Thoracic aorta (tissue), 2 donors: Measurements from ENCODE around the gene FAM170B. TPM values are rescaled to one million over a fixed set of nuclear protein-coding genes. Genes with fewer than 3 reads are reported as not detected.

Source experiments
- ATAC-seq: fragments of 150-250 bp; one replicate; pipeline ENCODE4 v1.8.0; 2017; ENCODE audit warnings: low read depth; ENCODE audit not compliant: insufficient number of reproducible peaks, low FRiP score
- DNase-seq: peaks from one replicate; pipeline ENCODE4 v3.0.0-alpha.2; 2020; ENCODE audit warnings: low spot score
- H3K27ac ChIP-seq, 2 donors: fragments of 200-600 bp; sonication (generic); 1 replicate in 1 of 2; 2 replicates in 1 of 2; pipeline ENCODE4 v1.5.1; 2016; ENCODE audit warnings: mild to moderate bottlenecking in 2 of 2, moderate library complexity in 2 of 2
- H3K27me3 ChIP-seq: fragments of 200-600 bp; sonication (generic); replicated peaks from 2 replicates; pipeline ENCODE4 v1.6.0; 2016; ENCODE audit warnings: mild to moderate bottlenecking; ENCODE audit not compliant: insufficient read depth
- H3K36me3 ChIP-seq: fragments of 200-600 bp; sonication (generic); one replicate; pipeline ENCODE4 v1.5.1; 2016
- H3K4me1 ChIP-seq, 2 donors: fragments of 200-600 bp; sonication (generic); 1 replicate in 1 of 2; 2 replicates in 1 of 2; pipeline versions ENCODE4 v1.5.1 to v1.6.0; 2016; ENCODE audit warnings: low read depth in 2 of 2, mild to moderate bottlenecking in 1 of 2; ENCODE audit not compliant: control insufficient read depth in 1 of 2
- H3K4me3 ChIP-seq: fragments of 200-600 bp; sonication (generic); 2 replicates; pipeline ENCODE4 v1.5.1; 2016; ENCODE audit warnings: mild to moderate bottlenecking
- H3K9me3 ChIP-seq: fragments of 200-600 bp; sonication (generic); 2 replicates; pipeline ENCODE4 v1.5.1; 2016
- CTCF ChIP-seq: fragments of 200-600 bp; sonication (generic); IDR thresholded peaks from one replicate; pipeline ENCODE4 v1.5.1; 2019; ENCODE audit warnings: antibody characterized with exemption
- total RNA-seq, 2 donors: library from RNA; depleted of rRNA; stranded (reverse); fragments of >200 nt; gene quantifications; one replicate each; pipeline versions ENCODE4 v1.1.0 to v1.2.3, GENCODE V29; 2016

The FAM170B gene
- total RNA-seq = not detected

GRCh38 chr10:49133706-49134248, at the start of gene FAM170B:
TSS of gene FAM170B (minus strand) at chr10:49134021. CDS start at chr10:49133918, 103 bp downstream.
- Histone ChIP-seq H3K27ac (no peak within 1 kb of the TSS), H3K4me3 (no peak within 1 kb of the TSS), H3K36me3 (no peaks in the 10 kb centered on the region), H3K27me3 (no peaks in the 10 kb centered on the region), H3K9me3 (no peaks in the 10 kb centered on the region), H3K4me1 (peaks cover 8 to 20% of the 10 kb centered on the region in 2 donors)
- TF ChIP-seq CTCF = no peak
- DNase-seq = no peak
- no peak for ATAC-seq

GRCh38 chr10:49182776-49183175, 49.0 kb upstream of the FAM170B start:
- ATAC-seq (no peak), DNase-seq (no peak)
- TF ChIP-seq CTCF = no peak
- no peak overlapping the region for H3K4me3 ChIP-seq
- no peaks in the 10 kb centered on the region for H3K27me3 ChIP-seq
- H3K4me1 ChIP-seq = peaks cover 0 to 2% of the 10 kb centered on the region in 2 donors
- no peaks in the 10 kb centered on the region for H3K9me3 ChIP-seq
- H3K36me3 ChIP-seq = no peaks in the 10 kb centered on the region
- no peak overlapping the region for H3K27ac ChIP-seq

GRCh38 chr10:49180444-49180860, 46.6 kb upstream of the FAM170B start:
- no peaks in the 10 kb centered on the region for H3K27me3 ChIP-seq
- H3K27ac ChIP-seq = no peak overlapping the region
- no peaks in the 10 kb centered on the region for H3K36me3 ChIP-seq
- TF ChIP-seq CTCF = no peak
- peaks cover 5 to 11% of the 10 kb centered on the region in 2 donors for H3K4me1 ChIP-seq
- H3K4me3 ChIP-seq = no peak overlapping the region
- DNase-seq = no peak
- ATAC-seq = no peak
- no peaks in the 10 kb centered on the region for H3K9me3 ChIP-seq

GRCh38 chr10:49179699-49180443, 46.0 kb upstream of the FAM170B start:
- no peak overlapping the region for H3K27ac ChIP-seq
- no peaks in the 10 kb centered on the region for H3K36me3 ChIP-seq
- no peaks in the 10 kb centered on the region for H3K27me3 ChIP-seq
- H3K4me1 ChIP-seq = peaks cover 5 to 11% of the 10 kb centered on the region in 2 donors
- no peak for ATAC-seq
- H3K9me3 ChIP-seq = no peaks in the 10 kb centered on the region
- no peak overlapping the region for H3K4me3 ChIP-seq
- DNase-seq = no peak
- no peak for TF ChIP-seq CTCF

GRCh38 chr10:49178489-49179471, 45.0 kb upstream of the FAM170B start:
- ATAC-seq = no peak

More at GRCh38 chr10:49178489-49179471, 45.0 kb upstream of the FAM170B start:
- Histone ChIP-seq H3K36me3 (no peaks in the 10 kb centered on the region), H3K27me3 (no peaks in the 10 kb centered on the region), H3K4me1 (peaks cover 5 to 11% of the 10 kb centered on the region in 2 donors), H3K4me3 (no peak overlapping the region), H3K27ac (no peak overlapping the region), H3K9me3 (no peaks in the 10 kb centered on the region)
- DNase-seq = no peak
- no peak for TF ChIP-seq CTCF
